Hindlimb muscle (tissue), 1 donor: ENCODE measurements around the gene PPWD1. TPM values are rescaled to one million over a fixed set of nuclear protein-coding genes. Genes with fewer than 3 reads are reported as not detected.

Experiments used
- DNase-seq: peaks from one replicate; pipeline ENCODE4 v3.0.0-alpha.2; 2013
- polyA plus RNA-seq: library from polyadenylated mRNA; unstranded; fragments of 120-200 nt; gene quantifications from one replicate; pipeline ENCODE4 v1.2.1, GENCODE V29; 2013; ENCODE audit not compliant: insufficient read length

The PPWD1 gene
- polyA plus RNA-seq, 1 donor: 42.2 TPM

DNA sequence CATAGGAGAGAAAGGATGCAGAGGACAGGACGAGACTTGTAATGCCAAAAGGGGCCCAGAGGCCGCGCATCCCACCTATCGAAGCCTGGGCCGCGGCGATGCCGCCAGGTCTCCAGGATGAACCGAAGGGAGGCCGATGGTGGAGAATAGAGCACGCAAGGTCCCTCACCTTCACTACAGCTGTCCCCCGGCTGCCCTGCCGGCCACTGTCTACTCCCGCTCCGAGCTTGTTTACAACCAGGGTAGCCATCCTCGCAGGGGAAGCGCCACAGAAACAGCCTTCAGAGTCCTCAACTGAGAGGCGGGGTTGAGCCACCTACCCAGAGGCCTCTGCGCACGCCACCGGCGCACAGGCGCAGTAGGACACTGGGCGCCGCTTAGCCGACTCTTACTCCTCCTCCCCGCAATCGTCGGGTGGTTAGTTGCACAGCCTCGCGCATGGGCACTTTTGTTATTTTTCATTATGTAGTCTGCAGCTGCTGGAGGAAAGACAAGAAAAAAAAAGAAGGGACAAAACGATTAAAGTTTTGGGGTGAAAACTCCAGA lies 61.0 kb downstream of the PPWD1 start, which contains the start of gene TRIM23:
Gene TRIM23, minus strand, starts transcription at position 309 of the 546 bp plus-strand sequence. Its CDS starts 59 bp downstream, at position 250.
- peak; percentile 94 for DNase-seq

DNA sequence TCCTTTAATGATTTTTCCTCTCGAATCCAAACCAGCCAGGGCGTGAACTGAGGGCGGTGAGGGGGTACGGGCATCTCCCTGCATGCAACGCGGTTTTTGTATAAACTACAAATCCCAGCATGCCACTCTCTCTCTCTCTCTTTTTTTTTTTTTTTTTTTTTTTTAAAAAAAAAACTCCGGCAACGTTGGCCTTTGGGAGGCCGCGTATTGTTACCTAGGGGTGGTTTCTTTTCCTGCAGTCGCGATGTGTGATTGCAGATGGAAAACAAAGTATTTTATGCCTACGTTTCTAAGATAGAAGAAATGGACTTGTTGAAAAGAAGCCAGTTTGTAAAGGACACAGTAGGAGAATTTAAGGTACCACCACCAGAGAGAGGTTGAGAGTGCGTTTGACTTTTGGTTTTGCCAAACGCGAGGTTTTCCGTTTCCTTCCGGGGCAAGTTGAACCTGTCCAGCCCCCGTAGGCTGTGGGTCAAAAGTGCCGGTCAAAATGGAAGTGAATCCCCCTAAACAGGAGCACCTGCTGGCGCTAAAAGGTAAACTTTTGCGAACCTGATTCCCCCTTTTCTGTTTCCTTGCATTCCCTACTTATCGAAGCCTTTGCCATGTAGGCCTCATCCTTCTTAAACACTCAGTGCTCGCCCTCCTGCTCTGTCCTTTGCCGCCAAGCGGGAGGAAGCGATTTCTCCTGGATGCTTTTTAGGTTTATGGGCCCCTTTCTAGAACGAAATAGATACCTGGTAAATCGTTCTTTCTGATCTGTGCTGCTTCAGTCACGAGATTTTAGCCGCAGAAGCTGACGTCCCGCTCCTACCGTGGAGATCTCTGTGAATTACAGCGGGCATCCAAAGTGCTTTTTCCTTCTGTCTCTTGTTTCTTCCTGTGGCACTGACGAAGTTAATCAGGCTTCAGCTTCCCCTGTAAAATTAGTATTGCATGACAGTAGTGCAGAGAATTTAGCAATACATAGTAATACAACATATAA lies 61.8 kb downstream of the PPWD1 start, which contains the start of the genes SHLD3 and TRAPPC13:
Gene SHLD3, plus strand, starts transcription at position 457 of the 985 bp plus-strand sequence. CDS start 4,561 bp downstream, outside the sequence.
Gene TRAPPC13, plus strand, starts transcription at position 457 of the 985 bp plus-strand sequence. Its CDS starts 34 bp downstream, at position 491.
- DNase-seq: peak; percentile 92

DNA sequence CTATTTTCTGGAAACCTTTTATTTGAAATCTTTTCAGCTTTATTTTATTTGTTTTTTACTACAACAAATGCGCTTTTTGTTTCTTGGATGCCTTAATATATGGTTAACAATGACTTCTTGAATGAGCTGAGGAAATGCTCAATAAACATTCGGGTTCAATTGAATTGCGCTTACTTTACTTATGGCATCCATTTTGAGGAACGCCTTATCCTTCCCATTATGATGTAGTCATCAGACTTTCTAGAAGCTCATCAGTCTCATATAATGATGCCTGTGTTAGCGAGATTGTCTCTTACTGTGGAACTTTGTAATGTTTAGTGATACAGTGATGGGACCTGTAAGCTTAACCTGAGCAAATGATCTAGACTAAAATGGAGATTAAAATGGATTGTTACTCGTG lies 62.6 kb downstream of the PPWD1 start:
- DNase-seq: no peak

DNA sequence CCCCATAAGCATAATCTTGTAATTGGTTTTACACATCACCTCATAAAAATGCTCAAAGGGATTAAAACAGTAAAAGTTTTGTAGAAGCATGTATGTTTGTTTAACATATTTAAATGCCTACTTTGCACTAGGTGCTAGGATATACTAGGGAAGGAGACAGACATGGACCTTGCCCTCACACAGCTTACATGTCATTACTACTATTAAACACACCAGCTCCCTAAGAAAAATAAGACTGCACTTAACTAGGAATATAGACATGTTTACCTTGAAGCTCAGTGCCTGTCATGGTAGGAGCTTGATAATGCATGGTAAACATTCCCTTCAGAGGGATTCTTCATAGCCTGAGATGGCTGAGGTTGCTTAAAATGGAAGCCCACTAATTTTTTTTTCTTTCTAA lies 67.9 kb downstream of the PPWD1 start:
- DNase-seq: no peak

Other genes with a start within 250 kb of the PPWD1 start
- 0.63 TPM for gene ADAMTS6, start 81.4 kb upstream of the PPWD1 start, polyA plus RNA-seq
- 11.4 TPM for gene CENPK, start 128 bp upstream of the PPWD1 start, polyA plus RNA-seq
- gene TRIM23, start 61.0 kb downstream of the PPWD1 start, polyA plus RNA-seq: 20.0 TPM
- 1.8 TPM for gene SHLD3, start 61.7 kb downstream of the PPWD1 start, polyA plus RNA-seq
- gene TRAPPC13, start 61.7 kb downstream of the PPWD1 start, polyA plus RNA-seq: 19.6 TPM
- gene SGTB, start 158.8 kb downstream of the PPWD1 start, polyA plus RNA-seq: 8.4 TPM
- 20.2 TPM for gene NLN, start 158.9 kb downstream of the PPWD1 start, polyA plus RNA-seq